Measurements from ENCODE around the gene HAPLN1. TPM values are rescaled to one million over a fixed set of nuclear protein-coding genes. Genes with fewer than 3 reads are reported as not detected.

Gene HAPLN1
- polyA plus RNA-seq, 1 donor from 2014 or later = 0.10 TPM

DNA sequence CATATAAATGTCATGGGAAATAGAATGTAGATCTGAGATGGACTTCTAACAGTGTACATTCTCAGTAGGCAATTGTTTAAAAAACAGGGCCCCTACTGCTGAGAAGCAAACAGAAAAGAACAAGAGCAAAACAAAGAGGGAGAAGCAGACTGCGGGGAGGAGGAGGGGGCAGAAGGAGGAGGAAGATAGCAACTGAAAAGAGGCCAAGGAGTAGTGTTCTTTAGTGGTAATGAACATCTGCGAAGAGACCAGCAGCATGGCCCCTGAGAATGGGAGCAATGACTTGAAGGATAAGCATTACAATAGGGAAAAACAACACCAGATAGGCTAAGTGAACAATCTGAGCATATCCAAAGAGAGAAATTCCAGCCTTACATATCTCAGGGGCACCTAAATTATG lies 36.8 kb downstream of the HAPLN1 start:
- Histone ChIP-seq H3K27me3 (ENCODE audit: insufficient read depth, low read depth, low read length) (no peaks in the 10 kb centered on the region), H3K4me3 (ENCODE audit: low read length) (no peak overlapping the region), H3K9me2 (ENCODE audit: insufficient read depth, low read length) (no peaks in the 10 kb centered on the region), H3K79me2 (replicated peaks; ENCODE audit: insufficient read depth, low read length) (no peaks in the 10 kb centered on the region), H4K20me1 (ENCODE audit: insufficient read depth) (no peaks in the 10 kb centered on the region), H3K27ac (ENCODE audit: low read length) (no peak overlapping the region), H3K9ac (ENCODE audit: low read length) (no peak overlapping the region), H3F3A (ENCODE audit: insufficient read depth, low read length, poor library complexity, severe bottlenecking) (no peaks in the 10 kb centered on the region), H2AFZ (ENCODE audit: low read depth, low read length) (no peak overlapping the region), H3K4me2 (ENCODE audit: low read length) (no peak overlapping the region), H3K36me3 (ENCODE audit: insufficient read depth, low read length) (no peaks in the 10 kb centered on the region), H3K9me3 (ENCODE audit: low read length) (no peaks in the 10 kb centered on the region)
- no peak for TF ChIP-seq TAF1 (IDR thresholded peaks at IDR 0.05; ENCODE audit: low read depth)
- TF ChIP-seq MXI1 (conservative IDR thresholded peaks at IDR 0.05; ENCODE audit: poor library complexity, severe bottlenecking) = no peak
- no peak for TF ChIP-seq EP300 (conservative IDR thresholded peaks at IDR 0.05; ENCODE audit: poor library complexity, severe bottlenecking)

GRCh38 chr5:83672646-83673045 lies 48.0 kb downstream of the HAPLN1 start:
- H3K79me2 ChIP-seq (replicated peaks; ENCODE audit: insufficient read depth, low read length) = no peaks in the 10 kb centered on the region
- no peak for TF ChIP-seq POLR2AphosphoS5 (IDR thresholded peaks at IDR 0.05)
- H3F3A ChIP-seq (ENCODE audit: insufficient read depth, low read length, poor library complexity, severe bottlenecking) = no peaks in the 10 kb centered on the region
- no peak overlapping the region for H3K4me3 ChIP-seq (ENCODE audit: low read length)
- H2AFZ ChIP-seq (ENCODE audit: low read depth, low read length) = no peak overlapping the region
- H3K9me2 ChIP-seq (ENCODE audit: insufficient read depth, low read length) = no peaks in the 10 kb centered on the region
- H3K4me2 ChIP-seq (ENCODE audit: low read length) = no peak overlapping the region
- H3K27me3 ChIP-seq (ENCODE audit: insufficient read depth, low read depth, low read length) = no peaks in the 10 kb centered on the region
- H3K27ac ChIP-seq (ENCODE audit: low read length) = no peak overlapping the region
- H3K36me3 ChIP-seq (ENCODE audit: insufficient read depth, low read length) = no peaks in the 10 kb centered on the region
- no peaks in the 10 kb centered on the region for H4K20me1 ChIP-seq (ENCODE audit: insufficient read depth)
- H3K9ac ChIP-seq (ENCODE audit: low read length) = no peak overlapping the region
- no peaks in the 10 kb centered on the region for H3K9me3 ChIP-seq (ENCODE audit: low read length)

- H3K9me3 ChIP-seq (ENCODE audit: low read length) = no peaks in the 10 kb centered on the region
- H3F3A ChIP-seq (ENCODE audit: insufficient read depth, low read length, poor library complexity, severe bottlenecking) = no peaks in the 10 kb centered on the region
- no peak overlapping the region for H3K4me2 ChIP-seq (ENCODE audit: low read length)
- H3K9ac ChIP-seq (ENCODE audit: low read length) = no peak overlapping the region
- no peaks in the 10 kb centered on the region for H3K79me2 ChIP-seq (replicated peaks; ENCODE audit: insufficient read depth, low read length)
- H3K27ac ChIP-seq (ENCODE audit: low read length) = no peak overlapping the region
- H3K27me3 ChIP-seq (ENCODE audit: insufficient read depth, low read depth, low read length) = no peaks in the 10 kb centered on the region
- no peaks in the 10 kb centered on the region for H3K9me2 ChIP-seq (ENCODE audit: insufficient read depth, low read length)
- no peaks in the 10 kb centered on the region for H3K36me3 ChIP-seq (ENCODE audit: insufficient read depth, low read length)
- H3K4me3 ChIP-seq (ENCODE audit: low read length) = no peak overlapping the region
- no peak overlapping the region for H2AFZ ChIP-seq (ENCODE audit: low read depth, low read length)
- H4K20me1 ChIP-seq (ENCODE audit: insufficient read depth) = no peaks in the 10 kb centered on the region
- TF ChIP-seq POLR2AphosphoS5 (IDR thresholded peaks at IDR 0.05) = no peak
- no peak for TF ChIP-seq EZH2 (IDR thresholded peaks at IDR 0.05; ENCODE audit: borderline replicate concordance, insufficient read depth, low read length, poor library complexity, severe bottlenecking)
- TF ChIP-seq, protein P1, sequence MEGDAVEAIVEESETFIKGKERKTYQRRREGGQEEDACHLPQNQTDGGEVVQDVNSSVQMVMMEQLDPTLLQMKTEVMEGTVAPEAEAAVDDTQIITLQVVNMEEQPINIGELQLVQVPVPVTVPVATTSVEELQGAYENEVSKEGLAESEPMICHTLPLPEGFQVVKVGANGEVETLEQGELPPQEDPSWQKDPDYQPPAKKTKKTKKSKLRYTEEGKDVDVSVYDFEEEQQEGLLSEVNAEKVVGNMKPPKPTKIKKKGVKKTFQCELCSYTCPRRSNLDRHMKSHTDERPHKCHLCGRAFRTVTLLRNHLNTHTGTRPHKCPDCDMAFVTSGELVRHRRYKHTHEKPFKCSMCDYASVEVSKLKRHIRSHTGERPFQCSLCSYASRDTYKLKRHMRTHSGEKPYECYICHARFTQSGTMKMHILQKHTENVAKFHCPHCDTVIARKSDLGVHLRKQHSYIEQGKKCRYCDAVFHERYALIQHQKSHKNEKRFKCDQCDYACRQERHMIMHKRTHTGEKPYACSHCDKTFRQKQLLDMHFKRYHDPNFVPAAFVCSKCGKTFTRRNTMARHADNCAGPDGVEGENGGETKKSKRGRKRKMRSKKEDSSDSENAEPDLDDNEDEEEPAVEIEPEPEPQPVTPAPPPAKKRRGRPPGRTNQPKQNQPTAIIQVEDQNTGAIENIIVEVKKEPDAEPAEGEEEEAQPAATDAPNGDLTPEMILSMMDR (IDR thresholded peaks at IDR 0.05; ENCODE audit: poor library complexity, severe bottlenecking) = no peak
- no peak for TF ChIP-seq MXI1 (conservative IDR thresholded peaks at IDR 0.05; ENCODE audit: poor library complexity, severe bottlenecking)
- no peak for TF ChIP-seq SMC3 (conservative IDR thresholded peaks at IDR 0.05; ENCODE audit: poor library complexity)
- no peak for TF ChIP-seq RAD21 (conservative IDR thresholded peaks at IDR 0.05)
- no peak for TF ChIP-seq EP300 (conservative IDR thresholded peaks at IDR 0.05; ENCODE audit: poor library complexity, severe bottlenecking)
- no peak for TF ChIP-seq REST (IDR thresholded peaks at IDR 0.05; ENCODE audit: borderline replicate concordance)
- TF ChIP-seq TAF1 (IDR thresholded peaks at IDR 0.05; ENCODE audit: low read depth) = no peak
These were observed 48.5 kb downstream of the HAPLN1 start for GRCh38 chr5:83672158-83672557.

Measured in neural cell (in vitro differentiated cells).